ENCODE measurements around the gene GPR84. TPM values are rescaled to one million over a fixed set of nuclear protein-coding genes. Genes with fewer than 3 reads are reported as not detected.

GPR84 gene
- total RNA-seq: 0.16 TPM

GRCh38 chr12:54364413-54364812, at the start of gene GPR84:
Gene GPR84, minus strand, starts transcription at chr12:54364486. Its CDS starts 635 bp downstream, at chr12:54363851.
- no peak for DNase-seq

DNA sequence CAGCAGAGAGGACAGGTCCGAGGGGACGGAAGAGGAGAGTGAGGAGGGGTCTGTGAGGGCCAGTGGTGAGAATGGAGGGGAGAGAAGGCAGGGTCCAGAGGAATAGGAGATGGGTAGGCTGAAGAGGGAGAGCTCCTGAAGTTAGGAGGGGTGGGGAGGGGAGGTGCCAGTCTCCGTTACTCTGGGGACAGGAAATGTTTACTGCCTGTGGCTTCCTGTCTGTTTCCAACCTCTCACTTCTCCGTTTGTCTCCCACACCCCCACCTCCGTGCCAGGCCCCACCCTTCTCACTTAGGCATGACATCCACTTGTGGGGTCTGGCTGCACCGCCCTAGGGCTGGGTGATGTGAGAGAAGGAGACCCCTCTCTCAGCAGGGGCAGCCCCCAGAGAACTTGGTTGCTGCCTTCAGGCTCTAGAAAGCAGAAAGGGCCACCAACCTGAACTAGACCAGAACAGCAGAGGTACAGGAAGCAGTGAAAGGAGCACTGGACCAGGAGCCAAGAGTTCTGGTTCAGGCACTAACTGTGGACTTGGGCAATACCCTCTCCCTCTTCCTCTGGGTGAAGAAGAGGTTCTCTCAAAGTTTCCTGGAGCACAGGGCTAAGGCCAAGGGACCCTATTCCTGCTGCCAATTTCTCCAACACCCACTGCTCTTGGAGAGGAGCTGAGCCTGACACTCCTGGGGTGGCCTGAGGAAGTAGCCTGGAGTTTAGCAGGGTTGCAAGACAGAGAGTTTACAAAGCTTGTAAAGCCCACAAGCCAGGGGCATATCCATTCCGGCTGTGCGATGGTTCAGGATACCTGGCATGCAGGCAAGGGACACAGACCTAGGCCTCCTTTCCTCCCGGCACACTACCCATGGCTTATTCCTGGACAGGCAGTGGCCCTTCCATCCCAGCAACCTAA, 49.3 kb upstream of the GPR84 start:
- DNase-seq: no peak

DNA sequence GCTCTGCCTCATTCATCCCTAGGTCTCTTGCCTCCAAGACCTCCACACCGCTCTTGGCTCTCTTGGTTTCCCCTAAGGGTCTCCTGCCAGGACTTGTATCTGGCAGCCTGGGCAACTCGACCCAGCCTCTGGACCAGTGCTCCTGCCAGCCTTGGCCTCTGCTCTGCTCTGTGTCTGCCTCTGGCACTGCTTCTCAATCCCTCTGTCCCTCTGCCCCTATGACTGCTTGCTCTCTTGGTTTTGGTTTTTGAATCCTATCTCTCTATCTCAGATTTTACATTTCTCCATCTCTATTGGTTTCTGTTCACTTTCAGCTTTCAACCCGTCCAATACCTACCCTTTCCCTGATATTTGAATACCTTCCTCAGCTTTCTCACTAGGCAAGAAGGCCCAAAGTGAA, 48.5 kb upstream of the GPR84 start:
- DNase-seq: no peak

DNA sequence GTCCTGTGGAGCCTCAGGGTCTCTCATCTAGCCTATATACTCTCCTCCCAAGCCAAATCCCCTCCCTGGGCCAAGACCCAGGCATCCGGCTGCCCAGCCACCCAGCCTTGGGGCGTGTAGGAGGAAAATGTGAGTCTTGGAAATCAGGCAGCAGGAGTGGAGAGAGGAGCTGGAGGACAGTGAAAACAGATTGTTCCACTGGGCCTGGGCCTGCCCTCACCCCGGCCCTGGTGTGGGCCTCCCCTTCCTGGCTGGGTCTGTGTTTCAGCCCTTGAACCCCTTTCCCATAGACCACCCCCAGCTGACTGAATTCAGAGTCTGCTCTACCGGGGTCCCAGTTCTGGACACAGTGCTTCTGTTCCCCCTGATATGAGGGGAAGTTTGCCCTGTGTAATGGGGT, 48.1 kb upstream of the GPR84 start:
- no peak for DNase-seq

- peak; percentile 22 for DNase-seq
These were observed 47.3 kb upstream of the GPR84 start for GRCh38 chr12:54411391-54412241.

DNA sequence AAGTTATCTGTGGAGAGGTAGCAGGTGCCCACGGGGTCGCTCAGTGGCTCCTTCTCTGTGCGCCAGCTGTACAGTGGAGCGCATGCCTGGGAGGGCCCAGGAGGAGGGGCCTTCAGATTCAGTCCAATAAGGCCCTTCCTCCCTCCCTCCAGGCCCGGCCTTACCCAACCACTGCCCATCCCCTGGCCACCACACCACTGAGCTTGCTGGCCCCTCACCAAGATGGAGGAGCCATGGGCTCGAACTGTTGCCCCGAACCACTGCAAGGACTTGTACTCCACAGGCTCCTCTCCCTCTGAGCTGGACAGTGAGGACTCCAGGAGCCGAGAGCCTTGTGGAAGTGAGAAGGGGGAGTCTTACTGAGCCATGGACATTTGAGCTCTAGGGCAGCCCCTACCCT, 45.0 kb upstream of the GPR84 start:
- no peak for DNase-seq

- DNase-seq: no peak
These were observed 43.1 kb upstream of the GPR84 start for GRCh38 chr12:54407183-54407905.

DNA sequence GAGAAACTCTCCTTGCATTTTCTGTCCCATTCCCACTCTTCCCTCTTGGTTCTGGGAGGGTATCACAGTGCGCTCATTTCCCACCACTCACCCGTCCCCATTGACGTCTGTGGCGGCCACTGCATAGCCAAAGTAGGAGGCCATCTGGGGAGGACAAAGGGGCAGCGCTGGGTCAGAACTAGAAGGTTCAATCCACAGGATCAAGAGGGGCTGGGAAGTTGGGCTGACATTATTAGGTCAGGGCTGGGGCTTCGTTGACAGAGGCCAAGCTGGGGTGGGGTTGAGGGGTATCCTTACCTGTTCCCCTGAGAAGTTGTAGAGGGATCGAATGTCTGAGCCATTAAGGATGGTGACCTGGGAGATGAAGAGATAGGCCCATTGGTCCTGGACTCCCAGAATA, 41.3 kb upstream of the GPR84 start:
- no peak for DNase-seq

GRCh38 chr12:54405106-54405505, 40.8 kb upstream of the GPR84 start:
- DNase-seq: no peak

DNA sequence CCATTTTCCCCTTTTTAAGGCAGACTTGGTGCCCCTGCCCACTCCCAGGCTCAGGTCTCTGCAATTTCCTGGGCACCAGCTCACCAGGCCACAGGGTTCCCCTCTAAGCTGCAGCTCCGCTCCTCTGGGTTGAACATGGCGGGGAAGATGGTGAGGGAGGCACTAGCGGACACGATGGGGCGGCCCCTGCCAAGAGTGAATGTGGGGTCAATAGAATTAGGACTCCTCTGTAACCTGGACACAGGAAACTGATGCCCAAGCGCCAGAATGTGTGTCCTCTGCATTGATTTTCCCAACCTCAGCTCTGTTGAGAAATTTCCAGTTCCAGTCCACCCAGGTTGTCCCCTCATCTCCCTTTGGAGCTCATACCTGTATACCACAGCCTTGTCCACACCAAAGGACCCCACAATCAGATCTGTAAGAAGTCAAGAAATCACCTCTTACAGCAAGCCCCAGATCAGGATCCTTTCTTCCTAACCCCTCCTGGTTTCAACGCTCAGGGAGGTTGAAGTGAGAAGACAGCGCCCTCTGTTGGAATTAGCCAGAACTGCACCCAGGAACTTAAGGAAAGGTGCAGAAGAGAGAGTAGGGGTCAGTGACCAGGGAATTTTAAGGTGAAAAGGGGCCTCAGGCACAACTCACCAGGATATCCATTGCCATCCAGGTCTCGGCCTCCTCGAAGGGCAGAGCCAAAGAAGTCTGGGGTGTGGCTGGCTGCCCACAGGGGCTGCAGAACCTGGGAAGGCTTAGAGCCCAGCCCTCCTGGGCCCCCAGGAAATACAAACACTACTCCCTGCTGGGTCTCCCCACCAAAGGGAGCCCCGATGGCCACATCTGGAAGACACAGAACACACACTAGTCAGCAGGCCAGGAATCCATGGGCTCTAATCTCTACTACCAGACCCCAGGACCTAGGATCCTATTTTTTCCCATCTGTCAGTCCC, 40.0 kb upstream of the GPR84 start:
- DNase-seq: no peak

DNA sequence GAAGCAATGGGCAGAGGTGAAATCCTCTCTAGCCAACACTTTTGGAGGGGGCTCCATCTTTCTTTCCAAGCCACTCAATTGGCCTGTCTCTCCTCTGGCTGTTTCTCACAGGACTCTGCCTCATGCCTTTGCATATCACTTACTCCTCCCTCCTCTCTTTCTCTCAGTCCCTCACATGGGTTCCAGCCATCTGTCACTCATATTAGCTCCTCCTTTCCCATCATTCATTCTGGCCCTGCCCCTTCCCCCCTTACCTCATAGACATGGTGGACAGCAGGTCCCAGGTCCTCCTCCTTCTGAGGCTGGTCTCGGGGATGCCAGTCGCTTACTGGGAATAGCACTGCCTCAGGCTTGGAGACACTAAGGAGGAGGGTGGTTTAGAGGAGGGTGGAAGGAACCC, 36.8 kb upstream of the GPR84 start:
- no peak for DNase-seq

DNA sequence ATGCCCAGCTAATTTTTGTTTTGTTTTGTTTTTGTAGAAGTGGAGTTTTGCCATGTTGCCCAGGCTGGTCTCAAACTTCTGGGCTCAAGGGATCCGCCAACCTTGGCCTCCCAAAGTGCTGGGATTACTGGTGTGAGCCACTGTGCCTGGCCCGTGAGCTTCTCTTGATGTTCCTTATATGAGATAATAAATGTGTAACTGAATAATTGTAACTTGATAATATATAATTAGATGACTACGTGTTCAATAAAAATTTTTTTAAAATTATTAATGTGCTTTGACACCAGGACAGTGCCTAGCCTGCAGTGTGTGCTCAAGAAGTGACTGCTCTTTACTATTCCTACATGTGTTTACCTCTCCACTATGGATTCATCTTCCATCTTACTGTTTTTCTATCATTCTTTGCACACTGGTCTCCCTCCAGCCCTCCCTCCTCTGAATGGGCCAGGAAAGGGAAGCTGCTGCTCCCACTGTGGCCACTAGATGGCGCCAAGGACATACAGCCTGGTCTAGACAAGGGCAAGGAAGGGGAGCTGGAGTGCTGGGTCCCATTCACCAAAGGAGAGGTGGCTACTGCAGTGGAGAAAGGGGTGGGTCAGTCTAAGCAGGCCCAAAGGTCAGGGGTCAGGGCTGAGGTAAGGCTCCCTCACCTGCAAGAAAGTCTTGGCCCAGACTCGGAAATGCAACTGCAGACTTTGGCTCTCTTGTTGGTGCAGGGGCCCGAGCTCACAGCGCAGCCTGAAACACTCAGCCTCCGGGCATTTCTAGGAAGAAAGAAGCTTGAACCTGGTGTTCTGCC, 34.9 kb upstream of the GPR84 start:
- DNase-seq: peak; percentile 67

- DNase-seq: no peak
These were observed 33.9 kb upstream of the GPR84 start for GRCh38 chr12:54398218-54398617.

DNA sequence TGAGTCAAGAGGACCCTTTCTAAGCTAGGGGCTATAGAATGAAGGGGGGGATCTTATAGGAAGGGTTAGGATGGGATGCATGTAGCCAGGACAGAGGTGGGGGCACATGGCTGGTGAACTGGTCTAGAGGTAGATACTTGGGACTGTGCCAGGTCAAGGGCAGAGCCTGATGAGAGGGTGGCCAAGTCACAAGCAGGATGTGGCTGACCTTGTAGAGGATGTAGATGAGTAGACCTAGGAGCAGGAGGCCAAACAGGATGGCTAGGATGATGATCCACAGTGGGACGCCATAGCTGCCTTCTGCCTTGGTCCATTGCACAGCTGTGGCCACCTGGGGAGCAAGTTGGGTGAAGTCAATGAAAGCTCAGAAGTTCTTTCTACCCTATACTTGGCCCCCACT, 32.9 kb upstream of the GPR84 start:
- DNase-seq: no peak

- DNase-seq: no peak
These were observed 31.3 kb upstream of the GPR84 start for GRCh38 chr12:54395545-54395944.

DNA sequence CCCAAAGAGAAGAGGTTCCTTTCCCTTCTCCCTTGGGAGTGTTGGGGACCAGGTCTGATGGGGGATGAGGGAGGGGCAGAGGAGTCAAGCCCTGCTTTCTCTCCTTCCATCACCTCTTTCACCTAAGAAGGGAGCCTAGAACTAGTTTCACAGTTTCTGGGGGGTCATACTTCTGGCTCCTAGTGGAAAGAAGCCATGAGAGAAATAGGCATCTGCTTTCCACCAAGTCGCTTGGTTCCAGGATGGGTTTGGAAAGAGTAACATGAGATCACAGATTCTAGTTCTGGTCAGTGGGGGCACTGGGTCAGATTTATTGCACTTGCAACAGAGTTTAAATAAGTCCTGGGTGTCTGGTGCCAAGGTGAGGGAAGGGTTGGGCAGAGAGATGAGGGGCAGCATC, 30.7 kb upstream of the GPR84 start:
- DNase-seq: no peak

DNA sequence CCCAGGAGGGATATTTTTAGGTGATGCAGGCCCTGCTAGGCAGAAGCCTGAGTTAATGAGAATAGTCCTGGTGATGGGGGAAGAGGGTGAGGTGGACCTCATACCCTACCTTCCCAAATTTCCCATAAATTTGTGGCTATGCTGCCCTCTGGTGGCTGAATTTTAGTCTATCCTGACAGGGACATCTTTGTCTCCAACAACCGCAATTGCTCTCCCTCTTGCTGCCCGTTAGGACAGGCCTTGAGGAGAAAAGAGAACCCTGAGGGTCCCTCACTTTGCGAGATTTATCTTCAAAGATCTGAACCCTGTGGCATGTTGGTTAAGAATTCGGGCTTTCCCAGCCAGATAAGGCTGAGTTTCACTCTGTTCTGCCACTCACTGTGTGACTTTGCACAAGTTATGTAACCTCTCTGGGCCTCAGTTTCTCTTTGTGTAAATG, 30.0 kb upstream of the GPR84 start:
- DNase-seq: peak; percentile 31

DNA sequence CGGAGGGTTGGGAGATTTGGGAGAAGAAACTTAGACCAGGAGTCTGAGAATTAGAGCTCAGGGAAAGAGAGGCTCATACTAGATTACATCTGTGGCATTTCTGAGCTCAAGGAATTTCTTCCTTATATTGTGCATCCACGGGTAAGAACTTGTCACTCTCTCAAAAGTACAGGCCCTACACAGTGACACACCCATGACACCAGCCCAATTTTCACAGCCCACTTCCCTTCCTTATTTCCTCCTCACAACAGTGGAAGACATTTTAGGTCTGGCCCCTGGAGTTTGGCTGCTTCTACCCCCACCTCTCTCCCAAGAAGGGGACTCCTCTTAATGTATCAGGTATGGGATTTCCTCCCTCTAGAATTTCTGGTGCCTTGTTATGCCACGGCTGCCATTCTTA, 29.5 kb upstream of the GPR84 start:
- no peak for DNase-seq

DNA sequence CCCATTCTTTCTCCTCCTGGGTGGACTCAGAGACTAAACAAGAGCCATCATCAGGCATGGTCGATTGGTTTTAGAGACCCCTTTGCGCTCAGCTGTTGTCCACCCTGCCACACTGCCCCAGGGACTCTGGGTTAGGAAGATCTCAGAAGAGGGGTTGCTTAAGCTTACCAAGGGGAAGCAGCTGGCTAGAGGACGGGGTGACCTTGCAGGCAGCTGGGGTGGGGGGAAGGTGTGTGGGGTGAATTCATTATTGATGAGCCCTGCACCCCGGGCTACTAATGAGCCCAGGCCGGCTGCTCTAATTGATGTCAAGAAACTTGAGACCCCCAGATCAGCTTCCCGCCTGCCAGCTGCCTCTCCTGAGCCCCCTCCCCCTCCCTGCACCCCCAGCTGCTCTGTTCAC, 28.9 kb upstream of the GPR84 start:
- no peak for DNase-seq

- no peak for DNase-seq
These were observed 28.4 kb upstream of the GPR84 start for GRCh38 chr12:54392485-54393206.

Measured in occipital lobe (tissue), 2 donors.